ENCODE results near the gene PHYHD1. TPM values are rescaled to one million over a fixed set of nuclear protein-coding genes. Genes with fewer than 3 reads are reported as not detected.

PHYHD1 gene
- total and polyA plus RNA-seq, 2 of the 13 experiments (the other 11 are each of a cell fraction or from before 2014, with no cell fraction given): 10.6 to 25.3 TPM

DNA sequence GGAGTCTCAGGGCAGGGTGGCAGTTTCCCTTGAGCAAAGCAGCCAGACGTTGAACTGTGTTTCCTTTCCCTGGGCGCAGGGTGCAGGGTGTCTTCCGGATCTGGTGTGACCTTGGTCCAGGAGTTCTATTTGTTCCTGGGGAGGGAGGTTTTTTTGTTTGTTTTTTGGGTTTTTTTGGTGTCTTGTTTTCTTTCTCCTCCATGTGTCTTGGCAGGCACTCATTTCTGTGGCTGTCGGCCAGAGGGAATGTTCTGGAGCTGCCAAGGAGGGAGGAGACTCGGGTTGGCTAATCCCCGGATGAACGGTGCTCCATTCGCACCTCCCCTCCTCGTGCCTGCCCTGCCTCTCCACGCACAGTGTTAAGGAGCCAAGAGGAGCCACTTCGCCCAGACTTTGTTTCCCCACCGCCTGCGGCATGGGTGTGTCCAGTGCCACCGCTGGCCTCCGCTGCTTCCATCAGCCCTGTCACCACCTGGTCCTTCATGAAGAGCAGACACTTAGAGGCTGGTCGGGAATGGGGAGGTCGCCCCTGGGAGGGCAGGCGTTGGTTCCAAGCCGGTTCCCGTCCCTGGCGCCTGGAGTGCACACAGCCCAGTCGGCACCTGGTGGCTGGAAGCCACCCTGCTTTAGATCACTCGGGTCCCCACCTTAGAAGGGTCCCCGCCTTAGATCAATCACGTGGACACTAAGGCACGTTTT lies 3.5 kb upstream of the PHYHD1 start (continued):
- TF ChIP-seq, protein P1, sequence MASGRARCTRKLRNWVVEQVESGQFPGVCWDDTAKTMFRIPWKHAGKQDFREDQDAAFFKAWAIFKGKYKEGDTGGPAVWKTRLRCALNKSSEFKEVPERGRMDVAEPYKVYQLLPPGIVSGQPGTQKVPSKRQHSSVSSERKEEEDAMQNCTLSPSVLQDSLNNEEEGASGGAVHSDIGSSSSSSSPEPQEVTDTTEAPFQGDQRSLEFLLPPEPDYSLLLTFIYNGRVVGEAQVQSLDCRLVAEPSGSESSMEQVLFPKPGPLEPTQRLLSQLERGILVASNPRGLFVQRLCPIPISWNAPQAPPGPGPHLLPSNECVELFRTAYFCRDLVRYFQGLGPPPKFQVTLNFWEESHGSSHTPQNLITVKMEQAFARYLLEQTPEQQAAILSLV (CRISPR knock-in tag; IDR thresholded peaks at IDR 0.05; ENCODE audit: borderline replicate concordance): no peak; the same call in 1 of the 2 replicates
- TF ChIP-seq KLF9 (CRISPR knock-in tag; IDR thresholded peaks at IDR 0.05; ENCODE audit: low read depth) (no peak; the same call in 1 of the 2 replicates), ZNF350 (CRISPR knock-in tag; IDR thresholded peaks at IDR 0.05; ENCODE audit: borderline replicate concordance, low read depth) (peak; percentile 71), ZNF124 (CRISPR knock-in tag; IDR thresholded peaks at IDR 0.05) (0 out of 2 replicates have a peak, but pooled peaks have one; percentile 18), GATA4 (IDR thresholded peaks at IDR 0.05; ENCODE audit: borderline replicate concordance, low read depth) (no peak), NRL (CRISPR knock-in tag; IDR thresholded peaks at IDR 0.05; ENCODE audit: borderline replicate concordance) (peak; percentile 65; the same call in 1 of the 2 replicates), ZNF501 (CRISPR knock-in tag; IDR thresholded peaks at IDR 0.05) (peak; percentile 32), RAD21 (CRISPR knock-in tag; IDR thresholded peaks at IDR 0.05) (no peak), ZNF569 (CRISPR knock-in tag; IDR thresholded peaks at IDR 0.05; ENCODE audit: borderline replicate concordance) (no peak), ZNF782 (CRISPR knock-in tag; IDR thresholded peaks at IDR 0.05; ENCODE audit: borderline replicate concordance) (no peak), ZNF768 (CRISPR knock-in tag; IDR thresholded peaks at IDR 0.05) (peak; percentile 50; the same call in 1 of the 2 replicates), ZNF788 (CRISPR knock-in tag; IDR thresholded peaks at IDR 0.05; ENCODE audit: borderline replicate concordance) (peak; percentile 37; the same call in 1 of the 2 replicates), MAZ (IDR thresholded peaks at IDR 0.05; ENCODE audit: borderline replicate concordance, low read depth, low read length) (no peak), MAZ (CRISPR knock-in tag; IDR thresholded peaks at IDR 0.05; ENCODE audit: low read depth) (no peak), RFX3 (CRISPR knock-in tag; IDR thresholded peaks at IDR 0.05) (0 out of 2 replicates have a peak, but pooled peaks have one; percentile 15), ZNF589 (CRISPR knock-in tag; conservative IDR thresholded peaks at IDR 0.05) (peak; percentile 59; the same call in 1 of the 2 replicates), GABPB1 (CRISPR knock-in tag; IDR thresholded peaks at IDR 0.05) (peak; percentile 51), YY1 (IDR thresholded peaks at IDR 0.05; ENCODE audit: insufficient read depth, insufficient replicate concordance, low read depth, low read length) (no peak), PCBP2 (optimal IDR thresholded peaks at IDR 0.05; ENCODE audit: low read depth, low read length, poor library complexity, severe bottlenecking) (no peak), ZNF572 (CRISPR knock-in tag; IDR thresholded peaks at IDR 0.05) (no peak), AHR (CRISPR knock-in tag; IDR thresholded peaks at IDR 0.05) (no peak)
- TF ChIP-seq, protein P2, sequence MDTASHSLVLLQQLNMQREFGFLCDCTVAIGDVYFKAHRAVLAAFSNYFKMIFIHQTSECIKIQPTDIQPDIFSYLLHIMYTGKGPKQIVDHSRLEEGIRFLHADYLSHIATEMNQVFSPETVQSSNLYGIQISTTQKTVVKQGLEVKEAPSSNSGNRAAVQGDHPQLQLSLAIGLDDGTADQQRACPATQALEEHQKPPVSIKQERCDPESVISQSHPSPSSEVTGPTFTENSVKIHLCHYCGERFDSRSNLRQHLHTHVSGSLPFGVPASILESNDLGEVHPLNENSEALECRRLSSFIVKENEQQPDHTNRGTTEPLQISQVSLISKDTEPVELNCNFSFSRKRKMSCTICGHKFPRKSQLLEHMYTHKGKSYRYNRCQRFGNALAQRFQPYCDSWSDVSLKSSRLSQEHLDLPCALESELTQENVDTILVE (CRISPR knock-in tag; IDR thresholded peaks at IDR 0.05): peak; percentile 26; the same call in 1 of the 2 replicates
- TF ChIP-seq, protein P3, sequence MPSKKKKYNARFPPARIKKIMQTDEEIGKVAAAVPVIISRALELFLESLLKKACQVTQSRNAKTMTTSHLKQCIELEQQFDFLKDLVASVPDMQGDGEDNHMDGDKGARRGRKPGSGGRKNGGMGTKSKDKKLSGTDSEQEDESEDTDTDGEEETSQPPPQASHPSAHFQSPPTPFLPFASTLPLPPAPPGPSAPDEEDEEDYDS (CRISPR knock-in tag; IDR thresholded peaks at IDR 0.05): no peak; the same call in 1 of the 2 replicates
- TF ChIP-seq, protein P4, sequence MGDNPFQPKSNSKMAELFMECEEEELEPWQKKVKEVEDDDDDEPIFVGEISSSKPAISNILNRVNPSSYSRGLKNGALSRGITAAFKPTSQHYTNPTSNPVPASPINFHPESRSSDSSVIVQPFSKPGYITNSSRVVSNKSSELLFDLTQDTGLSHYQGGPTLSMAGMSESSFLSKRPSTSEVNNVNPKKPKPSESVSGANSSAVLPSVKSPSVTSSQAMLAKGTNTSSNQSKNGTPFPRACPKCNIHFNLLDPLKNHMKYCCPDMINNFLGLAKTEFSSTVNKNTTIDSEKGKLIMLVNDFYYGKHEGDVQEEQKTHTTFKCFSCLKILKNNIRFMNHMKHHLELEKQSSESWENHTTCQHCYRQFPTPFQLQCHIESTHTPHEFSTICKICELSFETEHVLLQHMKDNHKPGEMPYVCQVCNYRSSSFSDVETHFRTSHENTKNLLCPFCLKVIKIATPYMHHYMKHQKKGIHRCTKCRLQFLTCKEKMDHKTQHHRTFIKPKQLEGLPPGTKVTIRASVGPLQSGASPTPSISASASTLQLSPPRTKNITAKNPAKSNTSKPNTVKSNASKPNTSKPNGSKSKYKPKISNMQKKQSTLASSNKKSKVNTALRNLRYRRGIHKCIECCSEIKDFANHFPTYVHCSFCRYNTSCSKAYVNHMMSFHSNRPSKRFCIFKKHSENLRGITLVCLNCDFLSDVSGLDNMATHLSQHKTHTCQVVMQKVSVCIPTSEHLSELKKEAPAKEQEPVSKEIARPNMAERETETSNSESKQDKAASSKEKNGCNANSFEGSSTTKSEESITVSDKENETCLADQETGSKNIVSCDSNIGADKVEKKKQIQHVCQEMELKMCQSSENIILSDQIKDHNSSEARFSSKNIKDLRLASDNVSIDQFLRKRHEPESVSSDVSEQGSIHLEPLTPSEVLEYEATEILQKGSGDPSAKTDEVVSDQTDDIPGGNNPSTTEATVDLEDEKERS (CRISPR knock-in tag; IDR thresholded peaks at IDR 0.05): no peak
